ENCODE data around the gene SUMO2.

GRCh38 chr17:75178453-75178852, 4.3 kb downstream of the SUMO2 start:
- TF ChIP-seq EP300 (IDR thresholded peaks at IDR 0.05), result no peak
- TF ChIP-seq CTCF (IDR thresholded peaks at IDR 0.05), result no peak

Measured in upper lobe of left lung (tissue), 4 donors.